GM15510 (cell line): ENCODE results near the gene ARHGAP26.

Experiments used
- POLR2A ChIP-seq: IDR thresholded peaks from 3 replicates; pipeline ENCODE4 v1.6.1; 2011; ENCODE audit warnings: borderline replicate concordance; ENCODE audit not compliant: insufficient read length; ENCODE audit errors: extremely low read depth

Gene ARHGAP26

GRCh38 chr5:142931896-142932686 is 161.9 kb downstream of the ARHGAP26 start:
- TF ChIP-seq POLR2A, result no peak

DNA sequence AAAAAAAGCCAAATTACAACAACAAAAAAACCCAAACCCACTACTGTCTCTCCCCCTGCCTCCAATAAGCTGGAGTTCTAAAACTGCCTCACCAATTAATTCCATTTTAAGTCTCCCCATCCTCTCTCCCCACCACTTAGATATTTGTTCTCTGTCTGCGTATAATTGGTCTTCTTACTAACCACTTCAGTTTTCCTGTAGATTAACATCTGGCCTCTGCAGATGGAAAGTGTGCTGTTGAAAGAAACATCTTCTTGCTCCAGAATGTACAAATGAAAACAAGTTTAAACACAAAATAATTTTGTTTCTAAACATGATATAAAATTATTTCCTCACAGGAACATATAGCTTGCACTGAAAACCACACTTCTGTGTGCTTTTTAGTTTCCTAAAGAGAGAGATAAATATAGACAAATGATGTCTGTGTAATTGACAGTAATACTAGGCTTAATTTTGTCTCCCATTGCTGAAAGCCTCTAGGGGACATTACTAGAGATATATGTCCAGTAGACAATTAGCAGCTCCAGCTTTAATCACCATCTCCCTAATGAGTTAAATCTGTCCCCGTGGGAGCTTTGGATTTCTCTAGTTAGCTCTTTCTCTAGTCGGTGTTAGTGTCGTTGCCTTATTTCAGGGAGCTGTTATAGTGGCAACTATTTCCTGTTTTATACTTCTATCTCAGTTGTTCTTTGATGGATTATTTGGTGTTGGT is 164.0 kb downstream of the ARHGAP26 start:
- no peak for TF ChIP-seq POLR2A

GRCh38 chr5:142935014-142935413 is 164.8 kb downstream of the ARHGAP26 start:
- TF ChIP-seq POLR2A, result no peak

- TF ChIP-seq POLR2A, result no peak
These were observed 167.2 kb downstream of the ARHGAP26 start for GRCh38 chr5:142937374-142937773.

DNA sequence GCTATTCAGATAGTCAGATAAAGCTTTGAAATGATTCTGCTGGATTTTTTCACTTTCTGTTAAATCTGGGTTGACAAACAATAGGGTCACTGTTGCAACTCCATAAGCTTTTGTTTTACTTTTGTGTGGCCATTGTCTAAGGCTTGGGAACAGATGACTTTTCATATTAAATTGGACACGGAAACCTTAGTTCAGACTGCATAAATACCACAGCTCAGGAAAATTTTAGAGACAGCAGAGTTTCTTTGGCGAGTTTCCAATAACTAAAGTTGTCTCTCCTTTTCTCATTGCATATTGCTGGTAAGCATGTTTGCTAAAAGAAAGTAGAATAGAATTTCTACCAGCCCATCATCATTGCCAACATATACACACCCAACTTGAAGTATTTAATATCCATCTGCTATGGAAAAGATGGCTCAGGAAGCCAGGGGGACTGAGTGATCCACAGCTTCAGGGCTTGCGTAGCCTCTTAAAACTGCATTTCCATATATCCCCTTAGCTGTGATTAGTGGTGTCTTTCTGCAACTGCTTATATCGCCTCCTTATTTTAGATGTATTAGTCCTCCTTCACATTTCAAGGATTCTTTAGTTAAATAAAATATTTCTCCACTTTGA is 168.2 kb downstream of the ARHGAP26 start:
- no peak for TF ChIP-seq POLR2A

GRCh38 chr5:142939006-142939405 is 168.8 kb downstream of the ARHGAP26 start:
- no peak for TF ChIP-seq POLR2A

- TF ChIP-seq POLR2A, result no peak
These were observed 169.7 kb downstream of the ARHGAP26 start for GRCh38 chr5:142939884-142940283.

DNA sequence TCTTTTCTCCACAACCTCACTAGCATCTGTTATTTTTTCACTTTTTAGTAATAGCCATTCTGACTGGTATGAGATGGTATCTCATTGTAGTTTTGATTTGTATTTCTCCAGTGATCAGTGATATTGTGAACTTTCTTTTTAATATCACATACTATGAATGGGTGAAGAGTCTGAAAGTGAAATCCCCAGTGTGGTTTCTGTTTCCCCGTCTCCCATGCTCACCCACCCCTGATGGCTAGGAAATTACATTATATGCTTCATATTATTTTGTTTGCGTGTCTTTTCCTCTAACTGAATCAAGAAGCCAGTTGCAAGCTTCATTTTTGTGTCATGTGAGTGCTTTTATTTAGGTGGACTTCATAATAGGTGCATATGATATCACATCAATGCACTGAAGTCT is 171.1 kb downstream of the ARHGAP26 start:
- TF ChIP-seq POLR2A, result no peak

GRCh38 chr5:142942901-142943300 is 172.7 kb downstream of the ARHGAP26 start:
- no peak for TF ChIP-seq POLR2A

- no peak for TF ChIP-seq POLR2A
These were observed 174.0 kb downstream of the ARHGAP26 start for GRCh38 chr5:142944140-142944539.

DNA sequence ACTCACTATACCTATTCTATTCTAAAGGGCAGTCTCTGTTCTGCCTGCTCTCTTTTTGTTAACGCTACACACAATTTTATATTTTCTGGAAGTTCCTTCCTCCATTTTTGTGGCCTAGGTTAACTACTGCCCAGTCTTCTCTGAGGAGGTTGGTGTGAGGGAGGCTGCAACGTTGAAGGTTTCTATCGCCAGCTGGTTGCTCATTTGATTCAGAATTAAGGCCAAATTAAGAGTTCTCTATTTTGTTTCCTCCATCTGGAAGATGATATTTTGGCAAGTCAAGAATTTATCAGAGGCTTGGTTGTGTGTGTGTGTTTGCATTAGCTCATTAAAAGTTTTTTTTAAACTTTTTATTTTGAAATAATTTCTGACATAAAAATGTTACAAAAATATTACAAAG is 175.1 kb downstream of the ARHGAP26 start:
- TF ChIP-seq POLR2A, result no peak

- no peak for TF ChIP-seq POLR2A
These were observed 175.7 kb downstream of the ARHGAP26 start for GRCh38 chr5:142945845-142946244.

- no peak for TF ChIP-seq POLR2A
These were observed 176.6 kb downstream of the ARHGAP26 start for GRCh38 chr5:142946547-142947426.

DNA sequence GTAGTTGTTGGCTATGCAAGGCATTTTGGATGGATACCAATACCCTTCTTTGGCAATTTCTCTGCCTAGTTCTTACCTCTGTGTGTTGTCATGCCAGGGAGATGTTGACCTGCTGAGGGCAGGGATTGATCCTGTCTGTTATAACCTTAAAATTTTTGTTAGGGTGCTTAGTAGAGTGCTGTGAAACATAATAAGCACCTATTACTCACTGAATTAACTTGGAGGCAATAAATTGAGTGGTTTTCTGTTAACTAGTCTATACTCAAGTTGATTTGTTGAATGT is 177.2 kb downstream of the ARHGAP26 start:
- TF ChIP-seq POLR2A, result no peak

DNA sequence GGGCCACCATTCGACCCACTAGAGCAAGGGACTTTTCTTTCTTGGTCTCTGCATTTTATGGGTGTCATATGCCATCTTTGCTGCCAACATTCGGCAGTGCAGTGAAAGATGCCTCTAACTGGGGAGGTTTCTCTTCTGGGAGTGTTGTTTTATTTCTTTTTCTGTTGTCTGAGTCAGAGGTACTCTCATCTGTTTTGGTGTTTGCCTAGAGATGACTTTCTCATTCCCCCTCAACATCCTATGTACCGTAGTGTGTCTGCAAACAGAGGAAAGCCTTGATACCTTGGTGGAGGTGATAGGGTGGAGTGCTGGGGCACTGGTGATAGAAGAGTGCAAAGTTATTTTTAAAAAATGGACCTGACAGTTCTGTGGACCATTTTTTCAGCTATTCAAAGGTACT is 182.1 kb downstream of the ARHGAP26 start:
- no peak for TF ChIP-seq POLR2A
